MM.1S (cell line): ENCODE measurements around the gene WIPF3.

ENCODE experiments used
- DNase-seq: peaks from one replicate; pipeline ENCODE4 v3.0.0-alpha.2; 2015
- H2AFZ ChIP-seq: fragments of 300-600 bp; sonication (generic); 2 replicates; pipeline ENCODE4 v1.6.0; 2016; ENCODE audit warnings: antibody characterized with exemption, low read length
- H3F3A ChIP-seq: fragments of 300-600 bp; sonication (generic); 2 replicates; pipeline ENCODE4 v1.6.1; 2016; ENCODE audit warnings: mild to moderate bottlenecking, antibody characterized with exemption, low read length, moderate library complexity, mixed read lengths; ENCODE audit not compliant: insufficient read depth
- H3K27ac ChIP-seq: fragments of 300-600 bp; sonication (generic); 2 replicates; pipeline ENCODE4 v1.5.1; 2016; ENCODE audit warnings: mild to moderate bottlenecking, low read length
- H3K27me3 ChIP-seq: fragments of 300-600 bp; sonication (generic); replicated peaks from 2 replicates; pipeline ENCODE4 v1.6.0; 2016; ENCODE audit warnings: low read length; ENCODE audit not compliant: insufficient read depth
- H3K36me3 ChIP-seq: fragments of 300-600 bp; sonication (generic); replicated peaks from 2 replicates; pipeline ENCODE4 v1.6.1; 2016; ENCODE audit warnings: mild to moderate bottlenecking, low read length, mixed read lengths; ENCODE audit not compliant: insufficient read depth
- H3K4me1 ChIP-seq: fragments of 300-600 bp; sonication (generic); 2 replicates; pipeline ENCODE4 v1.6.1; 2016; ENCODE audit warnings: low read length, mixed read lengths
- H3K4me2 ChIP-seq: fragments of 300-600 bp; sonication (generic); 2 replicates; pipeline ENCODE4 v1.6.0; 2016; ENCODE audit warnings: low read depth, low read length
- H3K4me3 ChIP-seq: fragments of 300-600 bp; sonication (generic); 2 replicates; pipeline ENCODE4 v1.5.1; 2016; ENCODE audit warnings: low read length, mixed read lengths
- H3K79me2 ChIP-seq: fragments of 300-600 bp; sonication (generic); 2 replicates; pipeline ENCODE4 v1.6.1; 2016; ENCODE audit warnings: mixed run types, low read length, mixed read lengths
- H3K9ac ChIP-seq: fragments of 300-600 bp; sonication (generic); 2 replicates; pipeline ENCODE4 v1.6.1; 2016; ENCODE audit warnings: low read length, mixed read lengths
- H3K9me2 ChIP-seq: fragments of 300-600 bp; sonication (generic); replicated peaks from 2 replicates; pipeline ENCODE4 v1.6.1; 2016; ENCODE audit warnings: mild to moderate bottlenecking, low read length, mixed read lengths; ENCODE audit not compliant: insufficient read depth
- H3K9me3 ChIP-seq: fragments of 300-600 bp; sonication (generic); replicated peaks from 2 replicates; pipeline ENCODE4 v1.6.1; 2016; ENCODE audit warnings: mild to moderate bottlenecking, low read length, mixed read lengths; ENCODE audit not compliant: insufficient read depth
- H4K20me1 ChIP-seq: fragments of 300-600 bp; sonication (generic); 2 replicates; pipeline ENCODE4 v1.6.1; 2016; ENCODE audit warnings: mild to moderate bottlenecking, low read length, moderate library complexity, mixed read lengths; ENCODE audit not compliant: insufficient read depth
- EZH2 ChIP-seq: fragments of 300-600 bp; sonication (generic); optimal IDR thresholded peaks from 2 replicates; pipeline ENCODE3; 2017; ENCODE audit warnings: low read depth, mild to moderate bottlenecking, antibody characterized with exemption, low read length, mixed read lengths
- EZH2phosphoT487 ChIP-seq: fragments of 300-600 bp; sonication (generic); IDR thresholded peaks from 2 replicates; pipeline ENCODE4 v1.6.1; 2018; ENCODE audit warnings: antibody characterized with exemption, low read length
- TF ChIP-seq, protein P1 (sequence below): fragments of 300-600 bp; sonication (generic); IDR thresholded peaks from 2 replicates; pipeline ENCODE4 v1.5.1; 2016; ENCODE audit warnings: antibody characterized with exemption, low read length, mixed read lengths

Gene WIPF3

DNA sequence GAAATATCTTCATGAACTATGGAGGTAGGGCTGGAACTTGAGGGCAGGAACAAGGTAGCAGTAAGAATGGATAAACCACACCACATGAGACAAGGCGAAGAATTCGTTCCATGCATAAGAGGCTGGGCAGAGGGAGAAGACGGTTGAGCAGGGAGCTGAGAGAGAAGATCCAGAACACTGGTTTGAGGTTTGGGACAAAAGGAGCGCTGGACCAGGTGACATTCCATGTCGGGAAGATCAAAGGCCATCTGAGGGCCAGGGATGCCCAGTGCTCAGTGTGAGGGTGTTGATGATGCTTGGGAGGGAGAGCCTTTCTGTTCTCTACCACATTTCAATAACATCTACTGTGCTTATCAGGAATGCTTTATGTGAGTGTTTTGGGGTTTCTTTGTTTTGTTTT, 52.8 kb downstream of the WIPF3 start:
- Histone ChIP-seq H3K4me3 (no peak overlapping the region), H4K20me1 (no peaks in the 10 kb centered on the region), H3K27me3 (no peaks in the 10 kb centered on the region), H3K9me2 (no peaks in the 10 kb centered on the region), H3K36me3 (no peaks in the 10 kb centered on the region), H3K79me2 (no peaks in the 10 kb centered on the region), H3K9me3 (no peaks in the 10 kb centered on the region), H2AFZ (no peak overlapping the region), H3F3A (no peaks in the 10 kb centered on the region), H3K4me1 (peaks cover 4% of the 10 kb centered on the region), H3K4me2 (no peak overlapping the region), H3K27ac (no peak overlapping the region), H3K9ac (no peak overlapping the region)
- TF ChIP-seq EZH2 (no peak), EZH2phosphoT487 (no peak)
- TF ChIP-seq, protein P1, sequence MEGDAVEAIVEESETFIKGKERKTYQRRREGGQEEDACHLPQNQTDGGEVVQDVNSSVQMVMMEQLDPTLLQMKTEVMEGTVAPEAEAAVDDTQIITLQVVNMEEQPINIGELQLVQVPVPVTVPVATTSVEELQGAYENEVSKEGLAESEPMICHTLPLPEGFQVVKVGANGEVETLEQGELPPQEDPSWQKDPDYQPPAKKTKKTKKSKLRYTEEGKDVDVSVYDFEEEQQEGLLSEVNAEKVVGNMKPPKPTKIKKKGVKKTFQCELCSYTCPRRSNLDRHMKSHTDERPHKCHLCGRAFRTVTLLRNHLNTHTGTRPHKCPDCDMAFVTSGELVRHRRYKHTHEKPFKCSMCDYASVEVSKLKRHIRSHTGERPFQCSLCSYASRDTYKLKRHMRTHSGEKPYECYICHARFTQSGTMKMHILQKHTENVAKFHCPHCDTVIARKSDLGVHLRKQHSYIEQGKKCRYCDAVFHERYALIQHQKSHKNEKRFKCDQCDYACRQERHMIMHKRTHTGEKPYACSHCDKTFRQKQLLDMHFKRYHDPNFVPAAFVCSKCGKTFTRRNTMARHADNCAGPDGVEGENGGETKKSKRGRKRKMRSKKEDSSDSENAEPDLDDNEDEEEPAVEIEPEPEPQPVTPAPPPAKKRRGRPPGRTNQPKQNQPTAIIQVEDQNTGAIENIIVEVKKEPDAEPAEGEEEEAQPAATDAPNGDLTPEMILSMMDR = no peak
- DNase-seq = no peak

DNA sequence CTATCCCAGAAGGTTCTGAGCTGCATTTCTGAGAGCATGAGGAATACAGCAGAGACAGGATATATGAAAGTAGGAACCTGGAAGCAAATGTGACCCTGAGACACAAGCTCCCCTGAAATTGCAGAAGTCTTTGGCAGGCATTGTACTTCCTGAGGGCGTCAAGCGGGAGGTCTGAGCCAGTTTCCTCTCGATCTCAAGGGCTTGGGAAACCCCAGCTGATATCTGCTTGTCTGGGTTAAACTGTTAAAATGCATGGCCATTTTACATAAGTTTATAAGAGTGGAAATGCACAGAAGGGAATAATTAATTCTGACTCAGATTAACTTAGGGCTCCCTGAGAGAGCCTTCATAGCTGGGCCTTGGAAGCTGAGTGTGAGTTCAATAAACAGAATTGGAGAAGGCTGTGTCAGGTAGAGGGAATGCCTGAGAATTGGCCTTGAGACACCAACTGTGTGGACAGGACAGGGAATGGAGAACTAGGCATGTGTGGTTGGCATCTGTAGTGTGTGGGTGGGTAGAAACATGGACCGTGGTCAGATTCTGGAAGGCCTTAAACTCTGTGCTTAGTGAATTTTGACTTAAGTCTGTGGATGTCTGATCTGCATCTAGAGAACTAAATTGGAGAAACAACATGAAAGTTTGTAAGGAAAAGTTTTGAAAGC, 53.3 kb downstream of the WIPF3 start:
- Histone ChIP-seq H3K9ac (no peak overlapping the region), H3K36me3 (no peaks in the 10 kb centered on the region), H3F3A (no peaks in the 10 kb centered on the region), H3K9me3 (no peaks in the 10 kb centered on the region), H3K9me2 (no peaks in the 10 kb centered on the region), H3K4me1 (peaks cover 4% of the 10 kb centered on the region), H4K20me1 (no peaks in the 10 kb centered on the region), H3K27me3 (no peaks in the 10 kb centered on the region), H3K27ac (no peak overlapping the region), H3K4me3 (no peak overlapping the region), H3K4me2 (no peak overlapping the region), H2AFZ (no peak overlapping the region), H3K79me2 (no peaks in the 10 kb centered on the region)
- DNase-seq = no peak
- TF ChIP-seq, protein P1 = no peak
- TF ChIP-seq EZH2 (no peak), EZH2phosphoT487 (no peak)

DNA sequence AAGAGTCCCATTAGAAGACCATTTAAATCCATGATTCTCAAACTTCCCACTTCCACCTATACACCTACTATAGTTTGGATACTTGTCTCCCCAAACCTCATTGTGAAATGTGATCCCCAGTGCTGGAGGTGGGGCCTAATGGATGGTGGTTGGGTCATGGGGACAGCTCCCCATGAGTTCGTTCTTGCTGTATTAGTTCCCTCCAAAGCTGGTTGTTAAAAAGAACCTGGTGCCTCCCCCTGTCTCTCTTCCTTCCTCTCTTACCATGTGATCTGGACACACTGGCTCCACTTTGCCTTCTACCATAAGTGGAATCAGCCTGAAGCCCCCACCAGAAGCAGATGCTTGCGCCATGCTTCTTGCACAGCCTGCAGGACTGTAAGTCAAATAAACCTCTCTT, 53.9 kb downstream of the WIPF3 start:
- no peaks in the 10 kb centered on the region for H3F3A ChIP-seq
- no peak for DNase-seq
- no peak overlapping the region for H2AFZ ChIP-seq
- no peaks in the 10 kb centered on the region for H3K79me2 ChIP-seq
- TF ChIP-seq EZH2phosphoT487 (no peak), EZH2 (no peak)
- TF ChIP-seq, protein P1 = no peak
- H3K4me3 ChIP-seq = no peak overlapping the region
- no peaks in the 10 kb centered on the region for H4K20me1 ChIP-seq
- no peaks in the 10 kb centered on the region for H3K36me3 ChIP-seq
- H3K4me1 ChIP-seq = peaks cover 4% of the 10 kb centered on the region
- no peaks in the 10 kb centered on the region for H3K9me3 ChIP-seq
- no peak overlapping the region for H3K4me2 ChIP-seq
- H3K9ac ChIP-seq = no peak overlapping the region
- no peaks in the 10 kb centered on the region for H3K9me2 ChIP-seq
- no peak overlapping the region for H3K27ac ChIP-seq
- no peaks in the 10 kb centered on the region for H3K27me3 ChIP-seq
